Smooth muscle cell (in vitro differentiated cells): ENCODE results near the gene MIB2. TPM values are rescaled to one million over a fixed set of nuclear protein-coding genes. Genes with fewer than 3 reads are reported as not detected.

Experiments used
- DNase-seq: peaks from one replicate; lab custom pipeline; 2025; ENCODE audit not compliant: unreplicated experiment; lab: John Stamatoyannopoulos, UW
- H2AFZ ChIP-seq: fragments of 200-600 bp; sonication (generic); 2 replicates; pipeline ENCODE4 v1.6.0; 2016; ENCODE audit warnings: antibody characterized with exemption, low read depth, mild to moderate bottlenecking
- H3F3A ChIP-seq: fragments of 200-600 bp; sonication (generic); 2 replicates; pipeline ENCODE4 v1.6.0; 2017; ENCODE audit warnings: antibody characterized with exemption, low read depth
- H3K27ac ChIP-seq: fragments of 200-600 bp; sonication (generic); 2 replicates; pipeline ENCODE4 v1.5.1; 2016; ENCODE audit warnings: low read depth, mild to moderate bottlenecking
- H3K27me3 ChIP-seq: fragments of 200-600 bp; sonication (generic); 2 replicates; pipeline ENCODE4 v1.6.1; 2016; ENCODE audit warnings: low read depth, mild to moderate bottlenecking
- H3K36me3 ChIP-seq: fragments of 200-600 bp; sonication (generic); 2 replicates; pipeline ENCODE4 v1.5.1; 2016; ENCODE audit warnings: low read depth
- H3K4me1 ChIP-seq: fragments of 200-600 bp; sonication (generic); 2 replicates; pipeline ENCODE4 v1.5.1; 2016; ENCODE audit warnings: low read depth
- H3K4me2 ChIP-seq: fragments of 200-600 bp; sonication (generic); 2 replicates; pipeline ENCODE4 v1.6.0; 2016; ENCODE audit warnings: mild to moderate bottlenecking
- H3K4me3 ChIP-seq: fragments of 200-600 bp; sonication (generic); 2 replicates; pipeline ENCODE4 v1.5.1; 2016; ENCODE audit warnings: mild to moderate bottlenecking
- H3K79me2 ChIP-seq: fragments of 200-600 bp; sonication (generic); 2 replicates; pipeline ENCODE4 v1.6.0; 2016; ENCODE audit warnings: low read depth, mild to moderate bottlenecking
- H3K9ac ChIP-seq: fragments of 200-600 bp; sonication (generic); 2 replicates; pipeline ENCODE4 v1.6.0; 2016; ENCODE audit warnings: low read depth
- H3K9me3 ChIP-seq: fragments of 200-600 bp; sonication (generic); replicated peaks from 2 replicates; pipeline ENCODE4 v1.5.1; 2016; ENCODE audit warnings: low read depth
- H4K20me1 ChIP-seq: fragments of 200-600 bp; sonication (generic); 2 replicates; pipeline ENCODE4 v1.6.0; 2016; ENCODE audit warnings: low read depth
- CTCF ChIP-seq: fragments of 200-600 bp; sonication (generic); IDR thresholded peaks from 2 replicates; pipeline ENCODE4 v1.5.1; 2017; ENCODE audit warnings: borderline replicate concordance, mild to moderate bottlenecking, antibody characterized with exemption; ENCODE audit not compliant: insufficient read depth, poor library complexity, severe bottlenecking
- WGBS: methylation state at CpG from one replicate; pipeline ENCODE4 v1.1.7; 2016; ENCODE audit warnings: low lambda C conversion rate; 5-methylcytosine and 5-hydroxymethylcytosine counted together
- polyA plus RNA-seq: library from polyadenylated mRNA; unstranded; fragments of >200 nt; fragmentation: Nextera tagmentation; extraction: Ambion mirVana; gene quantifications from 2 replicates; pipeline ENCODE4 v1.2.1, GENCODE V29; 2016
- total RNA-seq: library from RNA; depleted of rRNA; stranded (reverse); fragments of >200 nt; gene quantifications from 2 replicates; pipeline ENCODE4 v1.2.3, GENCODE V29; 2014

Gene MIB2
- total and polyA plus RNA-seq, 2 experiments from 2014 or later, result 42.7 to 61.2 TPM

GRCh38 chr1:1599935-1600860 lies 15.1 kb upstream of the MIB2 start, which contains the start of gene FNDC10:
TSS of gene FNDC10 (minus strand) at chr1:1600135. CDS start at chr1:1600015, 120 bp downstream.
- peak within 1 kb of the TSS; percentile 46 for H3K4me3 ChIP-seq
- H3K9ac ChIP-seq, result no peak within 1 kb of the TSS
- H3K27me3 ChIP-seq, result peaks cover 53% of the 10 kb centered on the region
- no peaks in the 10 kb centered on the region for H4K20me1 ChIP-seq
- no peaks in the 10 kb centered on the region for H3K9me3 ChIP-seq
- no peaks in the 10 kb centered on the region for H3F3A ChIP-seq
- peak within 1 kb of the TSS; percentile 89 for H3K4me2 ChIP-seq
- H2AFZ ChIP-seq, result no peak within 1 kb of the TSS
- H3K36me3 ChIP-seq, result no peaks in the 10 kb centered on the region
- no peak for DNase-seq
- H3K4me1 ChIP-seq, result no peaks in the 10 kb centered on the region
- TF ChIP-seq CTCF, result no peak
- 10% methylated on average over 57 of the region's 125 CpGs for WGBS
- H3K27ac ChIP-seq, result no peak within 1 kb of the TSS
- no peaks in the 10 kb centered on the region for H3K79me2 ChIP-seq

- H3K9ac ChIP-seq, result no peak overlapping the region
- no peak for DNase-seq
- no peaks in the 10 kb centered on the region for H3K9me3 ChIP-seq
- no peaks in the 10 kb centered on the region for H3K4me1 ChIP-seq
- TF ChIP-seq CTCF, result no peak
- peaks cover 50% of the 10 kb centered on the region for H3K27me3 ChIP-seq
- no peak overlapping the region for H3K27ac ChIP-seq
- H2AFZ ChIP-seq, result no peak overlapping the region
- H3K4me3 ChIP-seq, result peak overlapping the region; percentile 46
- H3F3A ChIP-seq, result no peaks in the 10 kb centered on the region
- no peaks in the 10 kb centered on the region for H3K79me2 ChIP-seq
- peak overlapping the region; percentile 89 for H3K4me2 ChIP-seq
- WGBS, result 79% methylated on average over 18 of the region's 22 CpGs
- H3K36me3 ChIP-seq, result no peaks in the 10 kb centered on the region
- no peaks in the 10 kb centered on the region for H4K20me1 ChIP-seq
Measured at GRCh38 chr1:1600861-1601563, 14.3 kb upstream of the MIB2 start.

- Histone ChIP-seq H4K20me1 (no peaks in the 10 kb centered on the region), H3K27me3 (peaks cover 43% of the 10 kb centered on the region), H3K27ac (no peak overlapping the region), H2AFZ (no peak overlapping the region), H3K9ac (no peak overlapping the region), H3K4me3 (no peak overlapping the region), H3K4me1 (no peaks in the 10 kb centered on the region), H3F3A (no peaks in the 10 kb centered on the region), H3K9me3 (no peaks in the 10 kb centered on the region), H3K36me3 (no peaks in the 10 kb centered on the region), H3K79me2 (no peaks in the 10 kb centered on the region), H3K4me2 (no peak overlapping the region)
- WGBS, result 88% methylated on average over 15 of the region's 15 CpGs
- DNase-seq, result no peak
- TF ChIP-seq CTCF, result no peak
Measured at GRCh38 chr1:1601564-1602303, 13.6 kb upstream of the MIB2 start.
